ENCODE results near the gene PCBP1.

- TF ChIP-seq SMC3 (IDR thresholded peaks at IDR 0.05) (no peak), HMGXB4 (CRISPR knock-in tag; IDR thresholded peaks at IDR 0.05; ENCODE audit: borderline replicate concordance) (no peak), POLR2A (IDR thresholded peaks at IDR 0.05; ENCODE audit: low read length) (no peak), EP300 (IDR thresholded peaks at IDR 0.05) (no peak), BHLHE40 (IDR thresholded peaks at IDR 0.05; ENCODE audit: low read depth, low read length) (no peak), USF2 (IDR thresholded peaks at IDR 0.05) (no peak)
- TF ChIP-seq, protein P1, sequence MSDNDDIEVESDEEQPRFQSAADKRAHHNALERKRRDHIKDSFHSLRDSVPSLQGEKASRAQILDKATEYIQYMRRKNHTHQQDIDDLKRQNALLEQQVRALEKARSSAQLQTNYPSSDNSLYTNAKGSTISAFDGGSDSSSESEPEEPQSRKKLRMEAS (IDR thresholded peaks at IDR 0.05): no peak
- TF ChIP-seq, protein P2, sequence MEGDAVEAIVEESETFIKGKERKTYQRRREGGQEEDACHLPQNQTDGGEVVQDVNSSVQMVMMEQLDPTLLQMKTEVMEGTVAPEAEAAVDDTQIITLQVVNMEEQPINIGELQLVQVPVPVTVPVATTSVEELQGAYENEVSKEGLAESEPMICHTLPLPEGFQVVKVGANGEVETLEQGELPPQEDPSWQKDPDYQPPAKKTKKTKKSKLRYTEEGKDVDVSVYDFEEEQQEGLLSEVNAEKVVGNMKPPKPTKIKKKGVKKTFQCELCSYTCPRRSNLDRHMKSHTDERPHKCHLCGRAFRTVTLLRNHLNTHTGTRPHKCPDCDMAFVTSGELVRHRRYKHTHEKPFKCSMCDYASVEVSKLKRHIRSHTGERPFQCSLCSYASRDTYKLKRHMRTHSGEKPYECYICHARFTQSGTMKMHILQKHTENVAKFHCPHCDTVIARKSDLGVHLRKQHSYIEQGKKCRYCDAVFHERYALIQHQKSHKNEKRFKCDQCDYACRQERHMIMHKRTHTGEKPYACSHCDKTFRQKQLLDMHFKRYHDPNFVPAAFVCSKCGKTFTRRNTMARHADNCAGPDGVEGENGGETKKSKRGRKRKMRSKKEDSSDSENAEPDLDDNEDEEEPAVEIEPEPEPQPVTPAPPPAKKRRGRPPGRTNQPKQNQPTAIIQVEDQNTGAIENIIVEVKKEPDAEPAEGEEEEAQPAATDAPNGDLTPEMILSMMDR (IDR thresholded peaks at IDR 0.05): no peak
These were observed 29.8 kb downstream of the PCBP1 start for GRCh38 chr2:70116936-70117552.

All from A549 (cell line).